ENCODE data around the gene CRYL1. TPM values are rescaled to one million over a fixed set of nuclear protein-coding genes. Genes with fewer than 3 reads are reported as not detected.

Gene CRYL1
- polyA plus RNA-seq, 1 of the 3 experiments (the other 2 are of a cell fraction): 34.8 TPM

GRCh38 chr13:20466371-20466770 is 59.3 kb downstream of the CRYL1 start:
- Histone ChIP-seq H3K9ac (no peak overlapping the region), H3F3A (replicated peaks; ENCODE audit: insufficient read depth) (no peaks in the 10 kb centered on the region), H3K27me3 (ENCODE audit: insufficient read depth) (no peaks in the 10 kb centered on the region), H2AFZ (ENCODE audit: low read depth) (no peak overlapping the region), H3K36me3 (replicated peaks in 1 of 2; ENCODE audit: control insufficient read depth in 1 of 2, insufficient read depth in 2 of 2, low read length in 1 of 2) (no peaks in the 10 kb centered on the region), H3K4me2 (no peak overlapping the region), H3K4me3 (ENCODE audit: low read depth in 2 of 2, low read length in 1 of 2) (no peak overlapping the region), H3K9me3 (no peaks in the 10 kb centered on the region), H4K20me1 (ENCODE audit: insufficient read depth) (no peaks in the 10 kb centered on the region), H3K9me2 (no peaks in the 10 kb centered on the region), H3K27ac (ENCODE audit: low read depth in 2 of 2, low read length in 1 of 2) (no peak overlapping the region), H3K79me2 (ENCODE audit: insufficient read depth) (no peaks in the 10 kb centered on the region), H3K4me1 (ENCODE audit: control insufficient read depth in 1 of 2, insufficient read depth in 2 of 2, low read depth in 1 of 2, low read length in 1 of 2) (no peaks in the 10 kb centered on the region; a peak in 1 of 4 replicates)
- 98% methylated on average over 2 of the region's 2 CpGs for WGBS (ENCODE audit: low lambda C conversion rate)
- no peak for DNase-seq
- POLR2A ChIA-PET: no interaction called here
- TF ChIP-seq TCF12 (IDR thresholded peaks at IDR 0.05) (no peak), FOXJ3 (CRISPR knock-in tag; IDR thresholded peaks at IDR 0.05) (no peak), JUND (IDR thresholded peaks at IDR 0.05) (no peak), TEAD4 (IDR thresholded peaks at IDR 0.05; ENCODE audit: borderline replicate concordance, insufficient read depth) (no peak), ELF1 (IDR thresholded peaks at IDR 0.05) (no peak), RAD21 (IDR thresholded peaks at IDR 0.05; ENCODE audit: low read length) (no peak), SIN3A (IDR thresholded peaks at IDR 0.05; ENCODE audit: borderline replicate concordance, low read depth, low read length) (no peak), NFIC (IDR thresholded peaks at IDR 0.05; ENCODE audit: borderline replicate concordance) (no peak), RXRA (IDR thresholded peaks at IDR 0.05; ENCODE audit: borderline replicate concordance, low read depth) (no peak), GATA2 (CRISPR knock-in tag; IDR thresholded peaks at IDR 0.05) (no peak), POLR2AphosphoS5 (IDR thresholded peaks at IDR 0.05; ENCODE audit: low read depth, low read length) (no peak), MXI1 (IDR thresholded peaks at IDR 0.05; ENCODE audit: low read depth, low read length) (no peak), RCOR1 (IDR thresholded peaks at IDR 0.05; ENCODE audit: low read length) (no peak), YY1 (IDR thresholded peaks at IDR 0.05; ENCODE audit: low read depth) (no peak), USF2 (IDR thresholded peaks at IDR 0.05; ENCODE audit: borderline replicate concordance, low read depth, low read length) (no peak)
- TF ChIP-seq, protein P1, sequence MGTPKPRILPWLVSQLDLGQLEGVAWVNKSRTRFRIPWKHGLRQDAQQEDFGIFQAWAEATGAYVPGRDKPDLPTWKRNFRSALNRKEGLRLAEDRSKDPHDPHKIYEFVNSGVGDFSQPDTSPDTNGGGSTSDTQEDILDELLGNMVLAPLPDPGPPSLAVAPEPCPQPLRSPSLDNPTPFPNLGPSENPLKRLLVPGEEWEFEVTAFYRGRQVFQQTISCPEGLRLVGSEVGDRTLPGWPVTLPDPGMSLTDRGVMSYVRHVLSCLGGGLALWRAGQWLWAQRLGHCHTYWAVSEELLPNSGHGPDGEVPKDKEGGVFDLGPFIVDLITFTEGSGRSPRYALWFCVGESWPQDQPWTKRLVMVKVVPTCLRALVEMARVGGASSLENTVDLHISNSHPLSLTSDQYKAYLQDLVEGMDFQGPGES (IDR thresholded peaks at IDR 0.05; ENCODE audit: low read depth, low read length): no peak
- TF ChIP-seq, protein P2, sequence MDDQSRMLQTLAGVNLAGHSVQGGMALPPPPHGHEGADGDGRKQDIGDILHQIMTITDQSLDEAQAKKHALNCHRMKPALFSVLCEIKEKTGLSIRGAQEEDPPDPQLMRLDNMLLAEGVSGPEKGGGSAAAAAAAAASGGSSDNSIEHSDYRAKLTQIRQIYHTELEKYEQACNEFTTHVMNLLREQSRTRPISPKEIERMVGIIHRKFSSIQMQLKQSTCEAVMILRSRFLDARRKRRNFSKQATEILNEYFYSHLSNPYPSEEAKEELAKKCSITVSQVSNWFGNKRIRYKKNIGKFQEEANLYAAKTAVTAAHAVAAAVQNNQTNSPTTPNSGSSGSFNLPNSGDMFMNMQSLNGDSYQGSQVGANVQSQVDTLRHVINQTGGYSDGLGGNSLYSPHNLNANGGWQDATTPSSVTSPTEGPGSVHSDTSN (IDR thresholded peaks at IDR 0.05): no peak
- TF ChIP-seq, protein P3, sequence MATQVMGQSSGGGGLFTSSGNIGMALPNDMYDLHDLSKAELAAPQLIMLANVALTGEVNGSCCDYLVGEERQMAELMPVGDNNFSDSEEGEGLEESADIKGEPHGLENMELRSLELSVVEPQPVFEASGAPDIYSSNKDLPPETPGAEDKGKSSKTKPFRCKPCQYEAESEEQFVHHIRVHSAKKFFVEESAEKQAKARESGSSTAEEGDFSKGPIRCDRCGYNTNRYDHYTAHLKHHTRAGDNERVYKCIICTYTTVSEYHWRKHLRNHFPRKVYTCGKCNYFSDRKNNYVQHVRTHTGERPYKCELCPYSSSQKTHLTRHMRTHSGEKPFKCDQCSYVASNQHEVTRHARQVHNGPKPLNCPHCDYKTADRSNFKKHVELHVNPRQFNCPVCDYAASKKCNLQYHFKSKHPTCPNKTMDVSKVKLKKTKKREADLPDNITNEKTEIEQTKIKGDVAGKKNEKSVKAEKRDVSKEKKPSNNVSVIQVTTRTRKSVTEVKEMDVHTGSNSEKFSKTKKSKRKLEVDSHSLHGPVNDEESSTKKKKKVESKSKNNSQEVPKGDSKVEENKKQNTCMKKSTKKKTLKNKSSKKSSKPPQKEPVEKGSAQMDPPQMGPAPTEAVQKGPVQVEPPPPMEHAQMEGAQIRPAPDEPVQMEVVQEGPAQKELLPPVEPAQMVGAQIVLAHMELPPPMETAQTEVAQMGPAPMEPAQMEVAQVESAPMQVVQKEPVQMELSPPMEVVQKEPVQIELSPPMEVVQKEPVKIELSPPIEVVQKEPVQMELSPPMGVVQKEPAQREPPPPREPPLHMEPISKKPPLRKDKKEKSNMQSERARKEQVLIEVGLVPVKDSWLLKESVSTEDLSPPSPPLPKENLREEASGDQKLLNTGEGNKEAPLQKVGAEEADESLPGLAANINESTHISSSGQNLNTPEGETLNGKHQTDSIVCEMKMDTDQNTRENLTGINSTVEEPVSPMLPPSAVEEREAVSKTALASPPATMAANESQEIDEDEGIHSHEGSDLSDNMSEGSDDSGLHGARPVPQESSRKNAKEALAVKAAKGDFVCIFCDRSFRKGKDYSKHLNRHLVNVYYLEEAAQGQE (IDR thresholded peaks at IDR 0.05; ENCODE audit: low read depth, low read length): no peak
- TF ChIP-seq, protein P4, sequence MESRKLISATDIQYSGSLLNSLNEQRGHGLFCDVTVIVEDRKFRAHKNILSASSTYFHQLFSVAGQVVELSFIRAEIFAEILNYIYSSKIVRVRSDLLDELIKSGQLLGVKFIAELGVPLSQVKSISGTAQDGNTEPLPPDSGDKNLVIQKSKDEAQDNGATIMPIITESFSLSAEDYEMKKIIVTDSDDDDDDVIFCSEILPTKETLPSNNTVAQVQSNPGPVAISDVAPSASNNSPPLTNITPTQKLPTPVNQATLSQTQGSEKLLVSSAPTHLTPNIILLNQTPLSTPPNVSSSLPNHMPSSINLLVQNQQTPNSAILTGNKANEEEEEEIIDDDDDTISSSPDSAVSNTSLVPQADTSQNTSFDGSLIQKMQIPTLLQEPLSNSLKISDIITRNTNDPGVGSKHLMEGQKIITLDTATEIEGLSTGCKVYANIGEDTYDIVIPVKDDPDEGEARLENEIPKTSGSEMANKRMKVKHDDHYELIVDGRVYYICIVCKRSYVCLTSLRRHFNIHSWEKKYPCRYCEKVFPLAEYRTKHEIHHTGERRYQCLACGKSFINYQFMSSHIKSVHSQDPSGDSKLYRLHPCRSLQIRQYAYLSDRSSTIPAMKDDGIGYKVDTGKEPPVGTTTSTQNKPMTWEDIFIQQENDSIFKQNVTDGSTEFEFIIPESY (IDR thresholded peaks at IDR 0.05; ENCODE audit: borderline replicate concordance, low read depth): no peak
- CTCF ChIA-PET: no interaction called here

Data from SK-N-SH (cell line).